Esophagus squamous epithelium (tissue), 4 donors: ENCODE results near the gene MOSMO.

Experiments used
- POLR2A ChIP-seq, 4 donors: fragments of 450-650 bp; IDR thresholded peaks; one replicate each; pipeline ENCODE4 v1.6.1; 2017; ENCODE audit warnings: antibody characterized with exemption in 4 of 4, mild to moderate bottlenecking in 4 of 4, moderate library complexity in 3 of 4
- TF ChIP-seq, protein P1 (sequence below), 6 experiments: fragments of 450-650 bp in 4 of 6; fragments of 200-600 bp in 2 of 6; sonication (generic) in 2 of 6; IDR thresholded peaks; one replicate each; pipeline ENCODE4 v1.5.1; 2016 to 2019; ENCODE audit warnings: antibody characterized with exemption in 6 of 6, mild to moderate bottlenecking in 4 of 6, moderate library complexity in 4 of 6

DNA sequence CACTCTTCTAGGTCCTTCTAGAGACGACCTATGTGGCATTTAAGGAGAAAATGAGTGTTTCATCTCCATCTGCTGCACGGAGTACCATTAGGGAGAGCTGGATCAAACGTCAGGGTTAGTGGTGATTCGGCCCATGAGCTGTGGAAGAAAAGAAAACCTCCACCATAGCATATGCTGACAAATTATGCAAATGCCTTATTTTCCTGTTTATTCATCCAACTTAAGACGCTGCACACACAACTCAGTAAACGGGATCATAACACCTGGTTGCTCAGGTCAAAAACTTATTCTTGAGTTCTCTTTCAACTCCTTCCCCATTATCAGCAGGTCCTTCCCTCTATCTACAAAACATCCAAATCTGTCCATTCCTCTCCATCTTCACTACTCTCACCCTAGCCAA is 1.3 kb upstream of the MOSMO start:
- TF ChIP-seq, protein P1, sequence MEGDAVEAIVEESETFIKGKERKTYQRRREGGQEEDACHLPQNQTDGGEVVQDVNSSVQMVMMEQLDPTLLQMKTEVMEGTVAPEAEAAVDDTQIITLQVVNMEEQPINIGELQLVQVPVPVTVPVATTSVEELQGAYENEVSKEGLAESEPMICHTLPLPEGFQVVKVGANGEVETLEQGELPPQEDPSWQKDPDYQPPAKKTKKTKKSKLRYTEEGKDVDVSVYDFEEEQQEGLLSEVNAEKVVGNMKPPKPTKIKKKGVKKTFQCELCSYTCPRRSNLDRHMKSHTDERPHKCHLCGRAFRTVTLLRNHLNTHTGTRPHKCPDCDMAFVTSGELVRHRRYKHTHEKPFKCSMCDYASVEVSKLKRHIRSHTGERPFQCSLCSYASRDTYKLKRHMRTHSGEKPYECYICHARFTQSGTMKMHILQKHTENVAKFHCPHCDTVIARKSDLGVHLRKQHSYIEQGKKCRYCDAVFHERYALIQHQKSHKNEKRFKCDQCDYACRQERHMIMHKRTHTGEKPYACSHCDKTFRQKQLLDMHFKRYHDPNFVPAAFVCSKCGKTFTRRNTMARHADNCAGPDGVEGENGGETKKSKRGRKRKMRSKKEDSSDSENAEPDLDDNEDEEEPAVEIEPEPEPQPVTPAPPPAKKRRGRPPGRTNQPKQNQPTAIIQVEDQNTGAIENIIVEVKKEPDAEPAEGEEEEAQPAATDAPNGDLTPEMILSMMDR (IDR thresholded peaks at IDR 0.05), result no peak
- no peak for TF ChIP-seq POLR2A (IDR thresholded peaks at IDR 0.05)
